ENCODE measurements around the gene HS1BP3.
A peak's percentile ranks its signal among the peaks of the same experiment; 100 is the strongest.

- peak in 3 of 6 experiments; percentile 9 to 11 (median 10) for TF ChIP-seq CTCF (IDR thresholded peaks at IDR 0.05)
- TF ChIP-seq POLR2A (IDR thresholded peaks at IDR 0.05): no peak
These were observed 16.9 kb downstream of the HS1BP3 start for GRCh38 chr2:20633794-20634506.
